GM21528 (cell line): Measurements from ENCODE around the gene ABCC11.

Source experiments
- ATAC-seq: cut with Tn5 transposase; IDR thresholded peaks from one replicate; pipeline ENCODE4 v1.9.1; 2021; ENCODE audit warnings: mild to moderate bottlenecking, moderate library complexity; ENCODE audit not compliant: unreplicated experiment, low FRiP score

Gene ABCC11

DNA sequence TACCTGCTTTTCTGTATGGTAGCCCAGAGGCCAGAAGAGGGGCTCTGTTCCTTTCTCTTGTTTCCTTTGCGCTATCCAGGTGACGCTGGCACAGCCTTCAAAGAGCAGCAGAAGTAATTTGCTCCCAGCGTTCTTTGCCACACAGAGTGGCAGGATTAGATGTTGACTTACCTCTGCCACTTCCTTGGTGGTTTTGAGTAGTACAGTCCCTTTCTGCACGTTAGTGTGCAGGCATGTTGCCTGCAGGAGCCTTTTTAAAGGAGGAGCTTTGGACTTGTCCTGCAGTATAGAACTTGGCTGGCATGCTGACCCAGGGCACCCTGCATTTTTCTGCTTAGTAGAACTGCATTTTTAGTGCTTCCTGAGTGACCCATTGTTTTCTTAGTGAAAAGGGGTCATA, at the start of gene ABCC11:
TSS of gene ABCC11 (minus strand) at position 229 of the 400 bp plus-strand sequence. CDS start 15,618 bp downstream, outside the sequence.
- ATAC-seq, result no peak

DNA sequence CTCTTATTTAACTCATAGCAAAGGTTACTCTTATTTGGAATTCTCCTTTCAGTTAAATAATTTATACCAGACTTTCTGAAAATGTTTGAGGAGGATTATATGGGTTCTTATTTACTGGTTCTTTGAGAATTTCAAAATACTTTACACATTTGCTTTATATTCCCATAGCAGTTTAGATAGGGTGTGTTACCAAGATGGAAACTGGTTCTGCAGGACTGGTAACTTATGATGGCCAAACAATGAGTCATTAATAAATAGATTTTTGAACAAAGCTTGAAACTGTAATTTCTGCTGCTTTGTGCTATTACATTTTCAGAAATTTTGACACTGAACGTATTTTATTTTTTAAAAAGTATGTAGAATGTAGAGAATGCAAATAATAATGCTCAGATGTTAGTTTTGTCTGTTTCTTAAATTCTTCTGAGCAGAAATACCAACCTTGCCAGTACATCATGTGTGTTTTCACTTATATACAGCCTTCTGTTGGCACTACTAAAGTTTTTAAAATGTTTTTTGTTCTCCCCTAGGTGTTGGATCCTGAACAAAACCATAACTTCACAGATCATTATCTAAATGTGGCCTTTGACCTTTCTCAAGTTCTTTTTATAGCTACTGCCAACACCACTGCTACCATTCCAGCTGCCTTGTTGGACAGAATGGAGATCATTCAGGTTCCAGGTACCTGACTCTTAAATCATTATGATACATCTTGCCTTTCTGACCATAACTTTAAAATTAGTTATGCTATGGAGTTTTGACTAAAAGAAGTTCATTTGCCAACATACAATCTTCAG, 48.3 kb upstream of the ABCC11 start:
- ATAC-seq, result no peak

DNA sequence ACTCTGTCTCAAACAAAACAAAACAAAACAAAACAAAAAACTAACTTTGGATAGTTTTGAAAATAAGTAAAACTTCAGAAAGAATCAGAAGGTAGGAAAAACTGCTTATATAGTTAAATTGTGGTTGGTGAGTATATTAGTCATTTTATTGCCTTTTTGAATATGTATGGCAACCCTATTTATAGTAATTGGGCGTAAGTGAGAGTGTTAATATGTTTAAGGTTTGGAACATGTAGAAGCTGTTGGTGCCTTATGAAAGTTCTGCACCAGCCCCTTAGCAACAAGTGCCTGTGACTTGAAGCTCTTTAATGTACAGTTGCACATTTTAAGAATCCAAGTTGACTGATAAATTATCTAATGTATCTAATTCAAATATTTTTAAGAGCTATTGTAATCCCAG, 47.4 kb upstream of the ABCC11 start:
- ATAC-seq, result no peak

DNA sequence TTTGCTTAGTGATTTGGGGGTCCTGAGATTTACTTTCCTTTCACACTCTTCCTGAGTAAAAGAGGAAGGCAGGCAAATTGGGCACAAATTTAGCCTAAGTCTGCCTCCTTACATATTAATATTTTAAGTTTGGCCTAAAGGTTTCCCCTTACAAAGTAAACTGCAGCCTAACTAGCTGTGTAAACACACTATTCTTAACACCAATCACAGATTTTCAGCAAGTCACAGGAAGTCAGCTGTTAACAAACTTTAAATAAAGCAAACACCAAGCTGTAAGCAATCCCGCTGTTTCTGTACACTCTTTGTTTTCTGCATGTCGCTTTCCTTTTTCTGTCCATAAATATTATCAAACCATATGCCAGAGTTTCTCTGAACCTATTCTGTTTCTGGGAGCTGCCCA, 45.1 kb upstream of the ABCC11 start:
- ATAC-seq, result no peak

DNA sequence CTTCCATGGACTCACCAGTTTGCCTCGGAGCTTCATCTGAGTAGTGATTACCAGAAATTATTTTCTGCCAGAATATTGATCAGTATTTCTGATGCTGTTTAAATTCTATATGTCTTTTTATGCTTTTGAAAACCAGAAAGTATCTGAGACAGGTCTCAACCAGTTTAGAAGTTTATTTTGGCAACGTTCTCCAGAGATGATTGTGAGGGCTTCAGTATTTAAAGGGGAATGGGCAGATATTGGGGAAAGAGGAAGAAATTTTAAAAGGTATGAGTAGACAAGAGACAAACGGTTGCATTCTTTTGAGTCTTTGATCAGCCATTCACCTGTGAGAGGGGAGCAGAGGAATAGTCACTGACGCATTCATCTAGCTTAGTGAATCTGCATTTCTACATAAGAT, 44.4 kb upstream of the ABCC11 start:
- no peak for ATAC-seq

DNA sequence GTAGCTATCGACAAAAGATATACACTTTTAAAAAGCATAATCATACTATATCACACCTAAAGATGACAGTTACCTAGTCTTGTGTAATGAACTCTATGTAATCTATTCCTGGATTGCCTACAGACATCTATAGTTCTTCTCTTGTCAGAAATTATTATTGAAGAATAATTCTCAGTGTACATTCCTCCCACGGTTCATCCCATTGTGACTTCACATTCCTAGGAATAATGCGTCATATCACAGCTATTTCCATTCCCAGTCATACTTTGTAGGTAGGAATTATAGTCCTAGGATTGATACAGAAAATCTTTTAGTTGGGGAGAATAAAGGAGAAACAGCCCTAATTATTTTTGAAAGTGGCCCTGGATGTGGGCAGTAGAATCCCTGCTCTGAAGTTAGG, 44.0 kb upstream of the ABCC11 start:
- ATAC-seq, result no peak

DNA sequence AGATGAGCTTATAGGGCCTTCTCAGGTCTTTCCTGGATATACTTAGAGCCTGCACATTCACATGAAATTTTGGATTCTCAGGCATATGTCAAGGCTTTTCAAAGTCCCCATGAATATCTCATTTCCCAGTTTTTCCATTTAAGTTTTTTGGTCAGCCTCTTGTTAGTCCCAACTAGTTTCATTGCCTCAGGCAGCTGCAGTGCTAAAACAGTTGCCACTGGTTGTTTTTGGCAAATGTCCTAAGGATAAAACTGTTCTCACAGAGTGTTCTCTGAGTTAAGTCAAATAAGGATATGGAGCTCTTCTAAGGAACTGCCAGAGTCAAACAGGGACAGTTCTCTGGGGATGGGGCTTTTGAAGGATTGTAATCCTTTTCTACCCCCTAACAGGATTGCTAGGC, 39.9 kb upstream of the ABCC11 start:
- no peak for ATAC-seq

DNA sequence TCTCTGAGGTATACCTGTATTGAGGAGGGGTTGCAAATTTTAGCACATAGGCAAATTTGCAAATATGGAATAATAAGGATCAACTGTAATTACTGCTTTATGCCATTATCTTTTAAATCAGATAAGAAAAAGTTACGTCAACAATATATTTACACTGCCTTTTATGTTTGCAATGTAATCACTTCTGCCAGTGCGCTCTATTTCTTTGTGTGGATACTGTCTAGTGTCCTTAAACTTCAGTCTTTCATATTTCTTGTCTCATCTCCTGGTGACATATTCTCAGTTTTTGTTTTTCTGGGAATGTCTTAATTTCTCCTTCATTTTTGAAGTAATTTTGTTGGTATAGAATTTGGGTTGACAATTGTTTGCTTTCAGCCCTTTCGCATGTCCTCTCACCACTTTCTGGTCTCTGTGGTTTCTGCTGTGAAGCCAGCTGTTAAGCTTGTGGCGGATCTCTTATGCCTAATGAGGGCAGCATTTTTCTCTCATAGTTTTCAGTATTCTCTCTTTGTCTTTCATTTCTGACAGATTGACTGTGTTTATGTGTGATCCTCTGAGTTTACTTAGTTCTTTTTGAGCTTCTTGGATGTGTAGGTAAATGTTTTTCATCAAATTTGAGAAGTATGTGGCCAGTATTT, 37.6 kb upstream of the ABCC11 start:
- no peak for ATAC-seq

DNA sequence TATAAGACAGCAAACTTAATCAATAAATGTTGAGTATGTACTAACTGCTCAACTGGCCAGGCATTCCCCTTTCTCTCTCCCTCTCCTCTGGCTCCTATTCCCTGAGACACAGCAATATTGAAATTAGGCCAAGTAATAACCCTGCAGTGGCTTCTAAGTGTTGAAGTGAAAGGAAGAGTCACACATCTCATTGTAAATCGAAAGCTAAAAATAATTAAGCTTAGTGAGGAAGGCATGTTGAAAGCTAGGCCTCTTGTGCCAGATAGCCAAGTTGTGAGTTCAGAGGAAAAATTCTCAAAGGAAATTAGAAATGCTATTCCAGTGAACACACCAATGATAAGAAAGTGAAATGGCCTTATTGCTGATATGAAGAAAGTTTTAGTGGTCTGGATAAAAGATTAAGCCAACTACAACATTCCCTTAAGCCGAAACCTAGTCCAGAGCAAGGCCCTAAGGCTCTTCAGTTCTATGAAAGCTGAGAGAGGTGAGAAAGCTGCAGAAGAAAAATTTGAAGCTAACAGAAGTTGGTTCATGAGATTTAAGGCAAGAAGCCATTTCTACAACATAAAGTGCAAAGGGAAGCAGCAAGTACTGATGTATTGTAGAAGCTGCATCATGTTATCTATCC, 35.4 kb upstream of the ABCC11 start:
- ATAC-seq, result no peak

DNA sequence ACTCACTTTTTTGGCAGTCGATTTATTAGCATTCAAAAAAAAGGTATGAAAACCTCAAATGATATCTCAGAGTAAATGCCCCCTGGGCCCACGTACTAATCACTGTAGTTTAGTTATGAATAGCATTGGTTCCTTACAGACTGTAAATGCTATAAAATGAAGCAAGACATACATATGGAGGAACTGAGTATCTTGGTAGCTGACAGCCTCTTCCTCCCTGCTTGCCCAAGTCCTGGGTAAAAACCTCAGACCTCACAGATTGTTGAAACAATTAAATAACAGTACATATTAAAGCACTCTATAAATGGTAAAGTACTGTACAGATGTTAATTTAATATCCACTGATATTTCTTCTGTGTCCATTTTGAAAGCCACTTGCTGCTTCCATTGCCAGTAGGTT, 33.2 kb upstream of the ABCC11 start:
- no peak for ATAC-seq

DNA sequence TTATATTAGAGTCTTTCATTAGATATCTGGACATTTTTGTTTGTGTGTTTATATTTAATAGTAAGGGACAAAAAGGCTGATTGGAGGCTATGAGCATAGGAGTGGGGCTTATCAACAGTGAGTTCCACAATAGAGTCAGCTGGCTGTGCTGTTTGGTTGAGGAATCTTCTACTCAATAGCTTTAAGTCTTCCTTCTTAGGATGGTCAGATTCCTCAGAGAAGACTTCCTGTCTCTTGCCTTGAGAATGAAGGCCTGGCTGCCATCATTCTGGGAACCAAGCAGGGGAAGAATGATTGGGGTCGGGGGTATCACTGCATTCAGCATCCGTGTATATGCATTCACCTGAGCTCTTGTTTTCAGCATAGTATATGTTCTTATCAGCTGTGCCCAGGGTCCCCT, 31.9 kb upstream of the ABCC11 start:
- no peak for ATAC-seq

DNA sequence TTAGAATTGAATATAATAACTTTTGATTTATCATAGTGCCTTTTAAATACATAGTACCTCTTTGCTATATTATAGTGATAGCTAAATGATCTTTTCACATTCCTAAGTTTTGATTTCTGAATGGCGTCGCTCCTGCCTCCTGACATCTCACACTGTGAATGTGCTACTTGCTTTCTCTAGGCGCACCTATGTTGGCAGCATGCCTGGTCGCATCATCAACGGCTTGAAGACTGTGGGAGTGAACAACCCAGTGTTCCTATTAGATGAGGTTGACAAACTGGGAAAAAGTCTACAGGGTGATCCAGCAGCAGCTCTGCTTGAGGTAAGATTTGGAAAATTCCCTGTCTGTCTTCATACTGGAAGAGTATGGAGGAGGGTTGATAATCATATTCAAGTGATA, 29.8 kb upstream of the ABCC11 start:
- no peak for ATAC-seq

DNA sequence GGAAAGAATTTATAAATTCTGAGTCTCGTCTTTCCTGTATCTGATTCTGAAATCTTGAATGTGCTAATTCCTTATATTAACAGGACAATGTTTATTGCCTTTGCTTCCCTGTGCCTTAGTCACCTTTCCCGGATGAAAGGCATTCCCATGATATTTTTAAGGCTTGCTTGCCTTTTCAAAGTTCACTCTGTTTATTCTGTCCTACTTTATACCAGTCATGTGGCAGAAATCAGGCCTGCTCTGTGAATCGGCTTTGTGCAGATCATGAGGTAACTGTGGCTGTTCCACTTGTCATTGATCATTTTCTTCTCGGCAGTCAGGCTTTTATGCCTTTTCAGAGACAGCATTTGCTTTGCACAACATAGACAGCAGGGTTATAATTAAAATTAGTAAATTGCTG, 28.8 kb upstream of the ABCC11 start:
- no peak for ATAC-seq

DNA sequence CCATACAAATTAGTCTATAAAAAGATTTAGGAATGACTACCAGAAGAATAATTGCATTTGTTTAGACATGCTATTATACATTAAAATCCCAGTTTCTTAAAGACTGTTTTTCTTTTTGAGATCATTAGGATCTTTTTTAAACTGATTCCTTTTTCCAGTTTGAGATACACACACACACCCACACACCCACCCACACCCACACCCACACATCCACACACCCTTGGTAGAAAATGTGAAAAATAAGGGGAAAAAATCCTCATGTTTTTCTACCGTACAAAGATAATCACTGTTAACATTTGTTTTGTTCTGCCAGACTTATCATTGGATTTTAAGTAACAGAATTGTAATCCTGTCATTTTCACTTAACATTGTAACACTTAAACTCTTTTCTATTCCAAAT, 27.1 kb upstream of the ABCC11 start:
- no peak for ATAC-seq

DNA sequence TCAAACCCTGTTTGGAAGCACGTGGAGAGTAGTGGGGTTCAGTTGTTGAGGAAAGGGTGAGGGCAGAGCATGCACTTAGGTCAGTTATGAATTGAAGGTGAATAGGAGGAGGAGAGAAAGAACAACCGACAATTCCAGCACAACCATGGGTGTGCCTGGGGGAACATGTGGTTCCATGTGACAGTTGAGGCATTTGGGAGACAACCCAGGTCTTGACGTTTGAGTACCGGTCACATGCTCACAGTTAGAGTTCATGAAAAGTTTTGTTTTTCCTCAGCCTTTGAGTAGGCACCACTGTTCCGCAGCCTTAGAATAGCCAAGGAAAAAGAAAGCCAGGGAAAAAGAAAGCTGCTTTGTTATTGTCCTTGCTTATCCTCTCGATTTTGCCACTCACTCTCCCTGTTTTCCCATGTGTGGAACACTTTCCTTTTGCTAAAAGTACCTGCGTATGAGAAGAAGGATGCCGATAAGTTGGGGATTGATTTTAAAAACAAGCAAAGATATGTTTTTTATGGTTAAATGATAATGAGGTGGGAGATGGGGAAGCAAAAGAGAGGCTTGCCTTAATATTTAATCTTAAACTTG, 25.6 kb upstream of the ABCC11 start:
- no peak for ATAC-seq

DNA sequence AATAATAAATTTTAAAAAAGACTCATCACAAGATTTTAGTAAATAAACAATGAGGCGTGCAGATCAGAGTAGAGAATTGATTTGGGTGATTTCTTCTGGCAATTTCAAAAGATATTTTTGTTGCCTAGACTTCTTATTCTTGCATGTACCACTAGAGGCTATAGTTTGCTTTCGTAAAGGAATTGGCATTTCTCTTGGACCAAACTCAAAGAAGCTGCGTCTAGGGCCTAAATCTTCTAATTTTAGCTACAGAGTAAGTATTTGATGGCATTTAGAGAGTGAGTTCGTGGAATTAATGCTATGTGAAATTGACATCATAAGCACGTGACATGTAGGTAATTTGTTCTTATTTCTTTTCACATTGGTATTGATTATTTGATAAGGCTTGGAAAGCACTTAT, 24.4 kb upstream of the ABCC11 start:
- no peak for ATAC-seq

DNA sequence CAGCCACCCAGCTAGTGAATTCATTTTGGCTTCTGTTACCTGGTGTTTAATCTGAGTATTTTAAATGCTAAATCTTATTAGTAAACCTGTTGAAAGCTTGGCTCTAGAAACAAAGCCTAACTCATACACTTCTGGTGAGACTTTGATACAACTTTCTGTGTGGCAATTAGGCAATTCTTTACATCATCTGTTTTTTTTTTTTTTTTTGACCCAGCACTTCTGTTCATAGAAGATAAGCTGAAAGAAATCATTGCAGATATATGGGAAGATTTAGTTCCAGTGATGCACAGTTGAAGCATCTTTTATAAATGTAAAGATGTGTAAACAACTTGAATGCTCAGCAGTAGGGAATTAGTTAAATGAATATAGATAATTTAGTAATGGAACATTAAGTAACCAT, 21.7 kb upstream of the ABCC11 start:
- ATAC-seq, result no peak

DNA sequence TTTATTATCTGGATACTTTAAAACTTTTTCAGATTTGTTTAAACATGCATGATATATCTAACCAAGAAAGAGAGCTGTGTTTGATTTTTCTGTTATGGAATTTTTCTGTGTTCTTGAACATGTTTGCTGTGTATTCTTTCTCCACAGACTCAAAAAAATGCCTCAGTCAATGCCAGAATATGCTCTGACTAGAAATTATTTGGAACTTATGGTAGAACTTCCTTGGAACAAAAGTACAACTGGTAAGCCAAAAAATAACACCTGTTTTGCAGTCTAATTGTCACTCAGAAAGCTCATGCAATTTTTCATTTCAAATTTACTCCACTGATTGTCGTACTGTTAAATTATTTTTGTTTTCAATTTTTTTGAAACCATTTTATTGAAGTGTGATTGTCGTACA, 15.3 kb upstream of the ABCC11 start:
- no peak for ATAC-seq

DNA sequence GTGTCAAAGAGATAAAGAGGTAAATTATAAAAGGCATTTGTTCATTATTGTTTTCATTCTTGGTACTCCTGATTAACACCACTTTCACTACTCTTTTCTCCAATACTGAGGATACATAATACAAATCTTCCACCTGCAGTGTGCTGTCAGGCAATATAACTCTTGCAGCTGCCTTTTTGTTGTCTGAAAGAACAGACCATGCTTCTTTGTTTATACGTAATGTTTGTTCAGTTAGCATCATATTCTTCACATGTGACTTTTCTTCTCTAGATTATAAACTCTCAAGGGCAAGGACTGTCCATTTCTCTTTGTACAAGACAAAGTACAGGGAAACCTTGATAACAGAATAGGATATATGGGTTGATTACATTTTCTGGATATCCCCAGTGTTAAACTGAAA, 14.2 kb upstream of the ABCC11 start:
- ATAC-seq, result no peak

DNA sequence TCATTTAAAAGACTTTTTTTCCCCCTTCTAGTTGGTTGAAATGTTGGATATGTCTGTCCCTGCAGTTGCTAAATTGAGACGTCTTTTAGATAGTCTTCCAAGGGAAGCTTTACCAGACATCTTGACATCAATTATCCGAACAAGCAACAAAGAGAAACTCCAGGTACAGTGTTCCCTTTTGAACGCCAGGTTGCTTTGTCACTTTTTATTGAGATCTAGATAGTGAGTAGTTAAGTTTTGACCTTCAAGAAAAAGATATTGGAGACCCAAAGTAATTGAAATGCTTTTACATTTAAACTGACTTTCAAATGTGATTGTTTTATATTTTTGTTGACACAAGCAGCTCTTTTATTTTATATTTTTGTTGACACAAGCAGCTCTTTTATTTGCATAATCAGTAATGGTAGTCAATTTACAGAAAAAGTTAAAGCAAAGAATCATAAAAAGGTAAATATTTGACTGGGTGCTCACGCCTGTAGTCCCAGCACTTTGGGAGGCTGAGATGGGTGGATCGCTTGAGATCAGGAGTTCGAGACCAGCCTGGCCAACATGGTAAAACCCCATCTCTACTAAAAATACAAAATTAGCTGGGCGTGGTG, 9.3 kb upstream of the ABCC11 start:
- no peak for ATAC-seq

DNA sequence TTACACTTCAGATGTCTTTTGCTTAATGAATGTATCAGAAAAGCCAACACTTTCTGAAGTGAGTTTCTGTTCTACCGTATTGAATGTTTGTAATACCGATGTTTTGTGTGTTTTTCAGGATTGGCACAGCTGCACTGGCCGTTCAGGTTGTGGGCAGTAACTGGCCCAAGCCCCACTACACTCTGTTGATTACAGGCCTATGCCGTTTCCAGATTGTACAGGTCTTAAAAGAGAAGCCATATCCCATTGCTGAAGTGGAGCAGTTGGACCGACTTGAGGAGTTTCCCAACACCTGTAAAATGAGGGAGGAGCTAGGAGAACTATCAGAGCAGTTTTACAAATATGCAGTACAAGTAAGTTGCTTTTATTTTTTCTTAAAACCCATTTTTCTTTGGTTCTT, 4.7 kb upstream of the ABCC11 start:
- ATAC-seq, result no peak
